GM18951 (cell line): ENCODE data around the gene SLC16A5.

Source experiments
- POLR2A ChIP-seq: IDR thresholded peaks from 4 replicates; pipeline ENCODE4 v1.6.1; 2011; ENCODE audit warnings: mild to moderate bottlenecking; ENCODE audit not compliant: insufficient read length, insufficient read depth; ENCODE audit errors: extremely low read depth
- in situ Hi-C: fragments of 300-500 bp; cut with MboI; formaldehyde crosslinking; loops from one replicate; pipeline ENCODE4 v1.12.0; 2022; ENCODE audit warnings: low sequenced_read_pairs, mixed read lengths, inconsistent platforms; ENCODE audit not compliant: unreplicated experiment

The SLC16A5 gene

GRCh38 chr17:75088465-75089417 lies 987 bp downstream of the SLC16A5 start:
- in situ Hi-C loops: no loop called here
- no peak for TF ChIP-seq POLR2A

- no peak for TF ChIP-seq POLR2A
- in situ Hi-C loops: no loop called here
These were observed 3.4 kb downstream of the SLC16A5 start for GRCh38 chr17:75090871-75091854.

- no peak for TF ChIP-seq POLR2A
- in situ Hi-C loops: no loop called here
These were observed 4.1 kb downstream of the SLC16A5 start for GRCh38 chr17:75091855-75092327.

- TF ChIP-seq POLR2A: no peak
- in situ Hi-C loops: no loop called here
These were observed 5.9 kb downstream of the SLC16A5 start for GRCh38 chr17:75093548-75094158.

GRCh38 chr17:75094871-75095399 lies 7.2 kb downstream of the SLC16A5 start:
- no peak for TF ChIP-seq POLR2A
- in situ Hi-C loops: no loop called here

GRCh38 chr17:75096082-75096625 lies 8.4 kb downstream of the SLC16A5 start:
- TF ChIP-seq POLR2A: no peak
- in situ Hi-C loops: no loop called here

GRCh38 chr17:75097865-75098264 lies 10.1 kb downstream of the SLC16A5 start:
- in situ Hi-C loops: no loop called here
- TF ChIP-seq POLR2A: no peak

GRCh38 chr17:75098861-75099260 lies 11.1 kb downstream of the SLC16A5 start:
- in situ Hi-C loops: no loop called here
- TF ChIP-seq POLR2A: no peak

- TF ChIP-seq POLR2A: no peak
- in situ Hi-C loops: no loop called here
These were observed 12.3 kb downstream of the SLC16A5 start for GRCh38 chr17:75099881-75100595.

- in situ Hi-C loops: no loop called here
These were observed 14.6 kb downstream of the SLC16A5 start for GRCh38 chr17:75102385-75102821.

GRCh38 chr17:75103601-75104554 lies 16.1 kb downstream of the SLC16A5 start:
- no peak for TF ChIP-seq POLR2A
- in situ Hi-C loops: no loop called here

More at GRCh38 chr17:75102385-75102821, 14.6 kb downstream of the SLC16A5 start:
- TF ChIP-seq POLR2A: no peak
